Gastrocnemius medialis (tissue), 4 donors: Measurements from ENCODE around the gene PDIA4.

Source experiments
- CTCF ChIP-seq, 5 experiments: fragments of 450-650 bp in 3 of 5; fragments of 200-600 bp in 2 of 5; sonication (generic) in 2 of 5; IDR thresholded peaks in 4 of 5; conservative IDR thresholded peaks in 1 of 5; 1 replicate in 4 of 5; 2 replicates in 1 of 5; pipeline ENCODE4 v1.5.1; 2016 to 2019; ENCODE audit warnings: antibody characterized with exemption in 5 of 5, mild to moderate bottlenecking in 3 of 5, moderate library complexity in 3 of 5
- POLR2A ChIP-seq, 2 donors: fragments of 450-650 bp; IDR thresholded peaks; one replicate each; pipeline ENCODE4 v1.6.1; 2017; ENCODE audit warnings: antibody characterized with exemption in 2 of 2, mild to moderate bottlenecking in 2 of 2, moderate library complexity in 2 of 2

DNA sequence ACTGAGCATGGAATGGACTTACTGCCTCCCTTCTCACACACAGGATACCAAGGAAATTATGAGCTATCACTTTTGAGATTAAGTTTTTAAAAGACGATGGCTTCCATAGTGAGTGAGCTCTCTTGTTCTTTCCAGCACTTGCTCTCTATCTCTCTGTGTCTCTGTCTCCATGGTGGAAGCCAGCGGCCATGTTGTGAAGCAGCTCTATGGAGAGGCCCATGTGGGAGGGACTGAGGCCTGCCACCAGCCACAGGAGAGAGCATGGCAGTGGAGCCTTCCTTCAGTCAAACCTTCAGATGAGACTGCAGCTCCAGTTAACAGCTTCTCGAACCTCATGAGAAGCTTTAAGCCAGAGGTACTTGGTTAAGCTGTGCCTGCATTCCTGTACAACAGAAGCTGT is 20.5 kb upstream of the PDIA4 start:
- TF ChIP-seq CTCF (IDR thresholded peaks at IDR 0.05 in 4 of 5, conservative IDR thresholded peaks at IDR 0.05 in 1 of 5) (no peak), POLR2A (IDR thresholded peaks at IDR 0.05) (no peak)
